ENCODE results near the gene ATG5. TPM values are rescaled to one million over a fixed set of nuclear protein-coding genes. Genes with fewer than 3 reads are reported as not detected.

The ATG5 gene
- total RNA-seq (10 to 100 TPM; 12.6 to 23.9 (median 14.3) TPM), polyA plus RNA-seq (10 to 100 TPM in 1 of 2 donors, 1 to 10 TPM in 1; 8.8 to 20.1 TPM)
- long read RNA-seq, donor 1, transcript ATG5-204 (8 exons, 3,216 nt): major isoform, 19 of 24 reads
- long read RNA-seq, donor 1, partial matches to known transcripts: 0 of 24 reads
- long read RNA-seq, donor 1, other reads (novel, unspliced or antisense): 2 of 24 reads
- long read RNA-seq, donor 2, transcript ATG5-204 (8 exons, 3,216 nt): major isoform, 59 of 93 reads
- long read RNA-seq, donor 2, transcript ATG5-208 (7 exons, 3,035 nt): minor isoform, 26 of 93 reads
- long read RNA-seq, donor 2, partial matches to known transcripts: 4 of 93 reads
- long read RNA-seq, donor 2, other reads (novel, unspliced or antisense): 3 of 93 reads
- long read RNA-seq, donor 3, transcript ATG5-204 (8 exons, 3,216 nt): major isoform, 22 of 32 reads
- long read RNA-seq, donor 3, transcript ATG5-208 (7 exons, 3,035 nt): minor isoform, 7 of 32 reads
- long read RNA-seq, donor 3, partial matches to known transcripts: 1 of 32 reads
- long read RNA-seq, donor 3, other reads (novel, unspliced or antisense): 2 of 32 reads

DNA sequence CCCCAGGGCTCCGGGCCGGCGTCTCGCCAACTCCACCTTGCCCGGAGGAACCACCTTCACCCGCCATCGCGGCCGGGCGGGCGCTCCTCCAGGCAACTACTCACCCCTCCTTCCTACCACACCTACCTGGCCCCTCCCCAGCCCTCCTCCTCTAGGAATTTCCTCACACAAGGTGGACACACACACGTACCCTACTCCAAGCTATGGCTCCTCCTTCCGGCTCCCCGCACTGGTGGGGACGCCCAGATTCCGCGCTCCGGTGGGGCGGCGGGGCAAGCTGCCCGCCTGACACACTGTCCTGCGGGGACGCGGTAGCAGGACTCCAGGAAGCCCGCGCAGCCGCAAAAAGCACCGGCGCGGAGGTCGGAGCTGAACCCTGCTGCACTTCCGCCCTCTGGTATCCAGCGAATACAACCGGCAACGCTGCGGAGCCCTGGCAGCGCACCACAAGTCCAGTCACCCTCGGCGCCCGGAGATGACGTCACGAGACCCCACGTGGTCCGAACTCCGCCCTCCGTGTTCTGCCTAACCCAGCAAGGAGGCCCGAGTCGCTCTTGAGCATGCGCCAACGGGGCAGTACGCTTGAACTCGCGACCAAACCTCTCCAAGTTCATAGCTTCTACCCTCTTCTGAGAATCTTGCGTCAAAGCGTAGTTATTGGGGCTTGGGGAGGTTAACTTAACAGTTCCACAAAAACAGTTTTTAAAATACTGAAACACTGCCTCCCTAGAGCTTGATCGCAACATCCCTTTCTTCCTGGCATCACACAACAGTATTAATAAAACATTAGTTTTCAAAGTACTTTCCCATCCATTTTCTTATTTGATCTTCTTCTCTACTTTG, at the start of gene ATG5:
ATG5 (minus strand) TSS at position 425 of the 843 bp plus-strand sequence. CDS start 9,552 bp downstream, outside the sequence.
- Histone ChIP-seq H3K27me3 (peaks cover 0 to 7% (median 0%) of the 10 kb centered on the region in 9 donors), H3K36me3 (no peaks in the 10 kb centered on the region), H3K4me3 (peak within 1 kb of the TSS; percentile 65 to 97 (median 80)), H3K27ac (peak within 1 kb of the TSS; percentile 82 to 95 (median 86)), H3K9me3 (no peaks in the 10 kb centered on the region), H3K4me1 (peaks cover 3 to 19% (median 13%) of the 10 kb centered on the region in 12 donors)
- WGBS, 4 donors: 1 to 2% (median 2%) methylated on average over 37 to 56 of the region's 56 CpGs
- peak; percentile 97 to 99 (median 98) for ATAC-seq
- intact Hi-C loops (cut with DNase I): loop anchor here in 3 of 10 donors (10.0 kb wide), 3 partner anchors 331 to 841 kb away; no protein-coding TSS in a partner anchor
- TF ChIP-seq POLR2A (IDR thresholded peaks at IDR 0.05): peak; percentile 15 to 79
- no peak for TF ChIP-seq CTCF (IDR thresholded peaks at IDR 0.05)
- peak; percentile 99 to 100 (median 99) for DNase-seq

DNA sequence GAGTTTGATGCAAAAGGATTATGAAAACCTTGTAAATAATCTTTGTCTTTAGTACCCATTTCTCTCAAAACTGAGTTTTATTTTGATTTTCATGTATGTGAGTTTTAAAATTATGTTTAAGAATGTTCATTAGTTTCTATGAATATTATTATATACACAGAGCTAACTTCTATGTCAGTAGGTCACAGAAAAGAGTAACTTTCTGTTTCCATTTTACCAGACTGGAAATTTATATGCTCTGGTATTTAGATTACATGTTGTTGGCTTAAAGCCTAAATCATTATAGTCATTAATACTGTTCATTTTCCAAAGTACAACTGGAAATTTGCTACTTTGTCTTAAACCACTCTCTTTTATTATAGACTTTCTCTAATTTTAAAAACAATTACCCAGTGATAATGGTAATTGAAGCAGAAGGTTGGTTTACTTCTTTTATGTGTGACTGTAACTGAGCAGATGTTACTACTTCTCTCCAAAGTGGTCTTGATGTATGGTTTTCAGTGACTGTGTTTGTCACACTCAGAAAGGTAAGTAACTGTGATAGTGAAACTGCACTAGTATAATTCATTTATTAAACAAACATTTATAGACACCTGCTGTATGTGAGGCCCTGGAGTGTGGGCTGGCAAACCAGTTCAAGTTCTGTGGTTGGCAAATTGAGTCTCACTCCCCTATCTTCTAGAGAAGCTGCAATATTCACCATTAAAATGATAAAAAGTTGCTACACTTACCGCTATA, 48.1 kb upstream of the ATG5 start:
- no peak for TF ChIP-seq POLR2A (IDR thresholded peaks at IDR 0.05)
- no peak for TF ChIP-seq CTCF (IDR thresholded peaks at IDR 0.05)
- Histone ChIP-seq H3K27me3 (peaks cover 0 to 11% (median 0%) of the 10 kb centered on the region in 9 donors), H3K9me3 (no peaks in the 10 kb centered on the region), H3K4me3 (no peak overlapping the region), H3K27ac (no peak overlapping the region), H3K4me1 (no peaks in the 10 kb centered on the region), H3K36me3 (no peaks in the 10 kb centered on the region)
- DNase-seq (no peak), ATAC-seq (no peak)
- intact Hi-C loops (cut with DNase I): no loop called here
- WGBS, 4 donors: 94 to 98% (median 97%) methylated on average over 1 of the region's 1 CpG

- no peak for DNase-seq
- no peaks in the 10 kb centered on the region for H3K9me3 ChIP-seq
- H3K27me3 ChIP-seq: peaks cover 0 to 5% (median 0%) of the 10 kb centered on the region in 9 donors
- no peak overlapping the region for H3K27ac ChIP-seq
- H3K4me3 ChIP-seq: no peak overlapping the region
- 87 to 92% (median 89%) methylated on average over 4 of the region's 4 CpGs for WGBS, 4 donors
- no peaks in the 10 kb centered on the region for H3K4me1 ChIP-seq
- intact Hi-C loops (cut with DNase I): no loop called here
- H3K36me3 ChIP-seq: no peaks in the 10 kb centered on the region
- TF ChIP-seq CTCF (IDR thresholded peaks at IDR 0.05): no peak
- TF ChIP-seq POLR2A (IDR thresholded peaks at IDR 0.05): no peak
- no peak for ATAC-seq
Observed at GRCh38 chr6:106372838-106373501, 47.4 kb upstream of the ATG5 start.

Data from heart left ventricle (tissue), 16 donors.